ENCODE measurements around the gene NFATC2.
"Not testable (repeated sequence)": the region's sequence is repeated elsewhere in the genome, so short reads cannot be mapped to it uniquely, and the experiment has no call there.

NFATC2 gene

DNA sequence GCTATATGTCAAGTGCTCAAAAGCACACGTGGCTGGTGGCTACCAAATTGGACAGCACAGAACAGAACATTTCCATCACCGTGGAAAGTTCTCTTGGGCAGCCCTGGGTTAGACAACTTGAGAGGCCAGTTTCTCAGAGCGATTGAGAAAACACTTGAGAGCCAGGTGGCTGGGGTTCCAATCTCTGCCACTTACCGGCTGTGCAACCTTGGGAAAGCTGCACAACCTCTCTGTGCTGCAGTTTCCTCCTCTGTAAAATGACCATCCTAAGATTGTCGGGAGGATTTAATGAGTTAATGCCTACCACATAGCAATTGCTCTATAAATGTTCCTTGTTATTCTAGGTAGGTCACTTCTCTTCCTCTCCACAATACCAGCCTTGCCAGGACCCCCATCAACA is 25.1 kb upstream of the NFATC2 start:
- DNase-seq = no peak

DNA sequence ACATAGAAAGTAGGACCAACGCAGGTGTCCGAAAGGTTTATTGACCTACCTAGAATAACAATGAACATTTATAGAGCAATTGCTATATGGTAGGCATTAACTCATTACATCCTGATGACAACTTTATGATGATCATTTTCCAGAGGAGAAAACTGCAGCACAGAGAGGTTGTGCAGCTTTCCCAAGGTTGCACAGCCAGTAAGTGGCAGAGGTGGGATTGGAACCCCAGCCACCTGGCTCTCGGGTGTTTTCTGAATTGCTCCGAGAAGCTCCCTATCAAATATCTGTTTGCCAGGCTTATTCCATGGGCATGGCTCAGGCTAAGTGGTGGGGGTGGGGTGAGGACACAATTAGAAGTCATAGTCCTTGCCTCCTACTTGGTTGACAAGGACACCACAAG is 24.1 kb upstream of the NFATC2 start:
- DNase-seq = no peak

DNA sequence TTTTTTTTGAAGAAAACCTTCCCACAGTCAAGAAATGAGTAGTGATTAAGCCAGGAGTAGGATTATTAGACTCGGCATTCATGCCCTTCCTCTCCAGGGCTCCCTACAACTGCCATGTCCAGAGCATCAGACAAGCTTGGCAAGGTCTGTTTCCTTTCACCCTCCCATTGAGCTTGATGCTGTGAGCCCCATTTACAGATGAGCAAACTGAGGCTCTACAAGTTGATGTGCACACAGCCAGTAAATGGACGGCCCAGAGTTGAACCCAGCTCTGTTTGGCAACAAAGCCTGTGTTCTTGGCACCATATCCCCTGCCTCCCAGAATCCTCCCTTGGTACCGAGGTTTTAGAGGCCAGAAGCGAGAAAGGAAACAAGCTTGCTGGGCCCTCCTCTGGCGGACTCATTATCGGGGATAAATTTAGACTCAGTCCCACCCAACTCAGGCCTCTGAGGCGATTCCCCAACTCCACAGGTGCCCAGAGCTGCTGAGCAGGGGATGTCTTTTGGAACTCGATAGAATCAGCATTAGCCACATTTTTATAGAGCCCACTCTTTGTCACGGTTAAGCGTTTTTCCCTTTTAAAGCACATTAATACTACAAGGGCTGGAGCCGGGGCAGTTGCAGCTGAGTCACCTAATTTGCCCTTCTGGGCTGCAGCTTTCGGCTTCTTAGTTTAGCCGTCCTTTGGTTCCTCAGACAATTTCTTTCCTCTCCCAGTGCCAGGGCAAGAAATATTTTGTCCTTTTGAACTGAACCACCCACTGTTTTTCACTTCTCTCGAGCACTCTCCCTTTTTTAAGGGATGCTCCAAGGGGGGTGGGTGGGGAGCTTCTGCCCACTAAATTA is 23.0 kb upstream of the NFATC2 start:
- DNase-seq = no peak

DNA sequence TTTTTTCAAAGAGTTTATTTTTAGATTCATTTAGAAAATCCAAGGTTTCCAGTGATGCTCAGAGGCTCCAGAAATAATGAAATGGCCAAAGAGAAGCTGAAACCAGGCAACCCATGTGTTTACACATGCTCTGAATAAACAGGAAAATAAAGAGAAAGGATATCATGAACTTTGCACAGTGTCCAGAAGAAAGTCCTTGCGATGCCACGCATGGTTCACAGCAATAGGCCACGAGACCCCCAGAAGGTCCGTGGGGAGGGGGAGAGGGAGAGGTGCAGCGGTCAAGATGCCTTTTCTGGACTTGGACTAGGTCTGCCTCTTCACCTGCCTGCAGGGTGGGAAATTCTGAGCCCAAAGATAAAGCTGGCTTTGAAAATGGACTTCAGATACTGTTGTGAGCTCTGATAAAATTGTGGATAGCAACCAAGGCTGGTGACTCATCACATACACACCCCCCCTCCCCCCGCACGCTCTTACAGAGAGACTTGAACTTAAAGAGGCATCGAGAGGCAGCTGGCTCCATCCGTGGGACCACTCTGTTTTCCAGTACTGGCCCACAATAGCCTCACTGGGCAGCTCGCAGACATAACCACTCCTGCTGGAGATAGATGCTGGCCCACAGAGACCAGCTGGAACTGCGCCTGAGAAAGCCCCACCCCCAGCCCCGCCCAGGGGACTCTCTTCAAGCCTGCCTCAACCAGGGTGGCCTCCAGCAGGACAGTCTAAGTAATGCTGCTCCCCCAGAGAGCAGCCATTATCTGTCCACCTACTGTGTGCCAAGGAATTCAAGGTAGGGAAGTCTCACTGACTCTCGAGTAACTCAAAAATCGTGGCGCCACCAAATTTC is 21.2 kb upstream of the NFATC2 start:
- no peak for DNase-seq

DNA sequence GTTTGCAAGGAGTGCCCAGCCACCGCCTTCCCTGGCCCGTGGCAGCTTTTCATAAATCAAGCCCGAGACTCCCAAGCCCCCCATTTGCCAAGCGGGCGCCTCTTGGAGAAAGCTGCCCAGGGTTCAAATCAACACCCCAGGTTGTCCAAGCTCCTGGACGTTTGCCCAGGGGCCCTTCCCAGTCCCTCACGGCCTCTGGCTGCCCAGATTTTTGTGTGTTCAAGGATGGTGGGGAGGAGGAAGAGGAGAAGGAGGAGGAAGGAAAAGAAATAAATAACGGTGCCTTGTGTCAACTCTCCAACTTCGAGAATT is 20.6 kb upstream of the NFATC2 start:
- DNase-seq = no peak

DNA sequence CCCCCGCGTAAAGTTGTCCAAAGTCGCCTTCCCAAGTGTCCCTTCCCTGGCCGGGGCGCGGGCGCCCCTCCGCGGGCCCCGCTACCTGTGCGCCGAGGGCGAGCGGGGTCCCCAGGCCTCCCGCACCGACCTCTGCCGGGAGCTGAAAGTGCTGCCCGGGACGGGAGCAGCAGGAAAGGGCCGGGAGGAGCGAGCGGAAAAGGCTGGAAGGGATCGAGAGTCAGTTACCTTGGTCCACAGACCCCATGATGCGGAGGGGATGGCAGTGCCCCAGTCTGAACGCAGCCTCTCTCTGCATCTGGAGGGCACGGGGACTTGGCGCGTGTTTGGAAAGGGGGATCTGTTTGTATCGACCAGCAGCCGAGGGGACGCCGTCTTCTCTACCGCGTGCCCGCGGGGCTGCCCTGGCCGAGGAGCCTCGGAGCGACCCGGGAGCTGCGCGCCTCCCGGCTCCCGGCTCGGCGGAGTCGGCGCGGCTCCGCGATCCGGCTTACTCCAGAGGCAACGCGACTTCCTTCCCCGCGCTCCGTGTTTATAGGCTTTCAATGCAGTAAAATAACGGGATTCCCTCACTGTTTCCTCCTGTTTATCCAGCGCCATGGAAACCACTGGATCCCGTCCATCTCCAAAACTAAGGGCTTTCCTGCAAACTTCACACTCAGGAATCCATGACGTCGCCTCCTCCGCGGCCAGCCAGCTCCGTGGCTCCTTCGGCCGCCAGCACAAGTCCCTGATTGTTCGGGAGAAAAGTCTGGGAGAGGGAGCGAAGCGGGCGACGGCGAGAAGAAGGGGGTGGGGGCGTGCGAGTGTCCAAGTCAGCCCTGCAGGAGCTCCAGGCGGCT is 20.0 kb upstream of the NFATC2 start:
- no peak for DNase-seq

DNA sequence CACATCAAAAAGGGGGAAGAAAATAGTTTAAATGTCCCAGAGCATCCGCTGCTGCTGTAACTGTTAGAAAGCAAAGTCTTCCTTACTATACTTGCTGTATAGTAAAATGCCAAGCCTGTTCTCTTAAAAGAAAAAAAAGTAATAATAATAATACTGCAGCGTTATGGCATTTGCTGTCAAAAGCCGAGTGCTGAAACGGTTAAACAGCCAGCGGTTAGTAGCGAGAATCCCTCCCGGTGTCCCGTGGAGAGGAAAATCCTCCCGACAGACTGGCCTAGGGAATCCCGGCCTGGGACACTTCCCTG is 19.5 kb upstream of the NFATC2 start:
- no peak for DNase-seq

DNA sequence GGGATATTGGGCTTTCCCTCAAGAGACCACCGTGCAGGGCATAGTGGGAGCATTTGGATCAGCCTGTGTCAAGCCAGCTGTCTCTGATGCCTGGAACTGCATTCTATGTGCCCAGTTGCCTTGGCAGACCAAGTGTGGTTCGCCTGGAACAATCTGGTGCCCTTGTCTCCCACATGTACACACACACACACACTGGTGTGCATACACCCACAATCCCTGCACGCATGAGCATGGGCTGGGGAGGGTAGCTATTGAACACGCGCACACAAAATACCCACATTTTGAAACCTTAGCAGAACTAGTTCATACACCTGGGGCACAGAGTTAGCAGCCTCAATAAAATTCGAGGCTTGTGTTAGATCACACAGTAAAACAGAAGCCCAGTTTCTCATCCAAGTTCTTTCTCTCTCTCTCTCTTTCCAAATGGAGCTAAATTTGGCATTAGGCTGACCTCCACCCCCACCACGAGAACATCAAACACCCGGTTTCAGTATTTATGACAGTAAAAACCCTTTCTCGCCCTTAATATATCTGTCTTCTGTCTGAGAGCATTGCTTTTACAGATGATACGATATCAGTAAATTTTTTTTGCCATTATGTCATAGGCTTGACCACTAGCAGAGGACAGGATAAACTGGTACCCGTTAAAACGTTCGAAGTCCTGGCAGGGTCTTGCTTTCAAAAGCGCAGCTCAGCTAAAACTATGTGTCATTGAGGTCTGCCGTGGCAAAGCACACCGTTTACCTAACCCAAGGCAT is 18.2 kb upstream of the NFATC2 start:
- DNase-seq = no peak

DNA sequence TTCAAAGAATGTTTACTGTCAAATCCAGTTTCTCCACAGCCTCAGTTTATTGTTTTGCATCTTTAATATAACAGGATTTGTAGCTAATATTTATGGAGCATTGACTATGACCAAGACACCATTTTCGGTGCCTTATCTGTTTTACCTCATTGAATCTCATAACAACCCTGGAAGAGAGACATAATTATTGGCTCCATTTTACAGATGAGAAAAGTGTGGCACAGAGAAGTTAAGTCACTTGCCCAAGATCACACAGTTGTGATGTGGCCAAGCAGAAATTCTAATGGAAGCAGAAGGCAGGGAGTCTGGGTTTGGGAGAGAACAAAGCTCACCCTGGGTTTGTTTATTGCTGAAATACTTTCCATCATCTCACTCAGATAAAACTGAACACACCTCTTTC is 17.5 kb upstream of the NFATC2 start:
- DNase-seq = no peak

DNA sequence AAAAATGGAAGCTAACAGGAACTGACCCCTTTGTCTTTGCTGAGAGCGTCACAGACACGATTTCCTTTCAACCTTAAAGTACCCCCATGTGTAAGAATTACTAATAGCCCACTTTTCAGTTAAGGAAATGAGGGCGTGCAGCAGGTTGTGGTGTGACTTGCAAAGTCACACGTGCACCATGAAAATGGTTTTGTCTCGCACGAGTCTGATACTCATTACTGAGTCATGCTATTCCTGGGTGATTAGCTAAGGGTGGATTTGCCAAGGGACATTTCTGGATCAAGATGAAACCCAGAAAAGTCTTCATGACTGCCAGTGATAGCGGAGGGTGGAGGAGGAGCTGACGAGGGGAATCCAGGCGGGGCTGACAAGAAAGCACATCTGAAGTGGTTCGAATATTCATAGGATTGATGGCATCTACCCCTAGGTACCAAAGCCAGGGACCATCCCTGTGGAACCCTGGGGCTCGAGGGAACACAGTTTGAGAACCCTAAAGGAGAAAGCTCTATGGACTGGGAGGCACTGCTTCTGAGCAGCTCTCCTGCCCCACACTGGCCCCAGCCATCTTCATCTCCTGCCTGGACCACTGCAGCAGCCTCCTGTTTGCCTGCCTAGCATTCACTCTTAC is 12.1 kb upstream of the NFATC2 start:
- DNase-seq = no peak

DNA sequence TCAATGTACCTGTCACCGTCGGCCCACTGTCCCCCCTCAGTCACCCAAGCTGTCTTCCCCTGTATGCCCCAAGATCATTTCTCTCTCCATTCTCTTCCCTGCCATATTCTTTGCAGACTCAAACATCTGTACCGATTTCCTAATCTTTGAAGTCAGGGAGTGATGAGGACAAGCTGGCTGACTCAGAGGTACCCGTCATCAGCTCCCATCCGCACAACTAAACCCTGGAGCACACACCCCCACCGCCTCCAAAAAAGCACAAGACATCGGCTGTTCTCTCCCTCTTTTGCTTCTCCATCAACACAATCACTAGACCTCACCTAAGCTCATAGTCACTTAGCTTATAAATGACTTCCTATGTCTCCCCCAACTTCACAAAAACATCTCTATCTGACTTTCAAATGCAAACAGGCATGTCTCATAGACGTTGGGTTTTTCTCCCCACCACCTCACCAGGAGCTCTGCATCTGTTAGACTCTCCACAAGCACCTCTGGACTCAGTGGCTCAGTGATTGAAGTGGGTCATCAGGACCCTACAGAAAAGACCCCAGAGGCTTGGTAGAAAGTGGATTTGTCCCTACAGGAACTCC is 11.5 kb upstream of the NFATC2 start:
- DNase-seq = no peak

DNA sequence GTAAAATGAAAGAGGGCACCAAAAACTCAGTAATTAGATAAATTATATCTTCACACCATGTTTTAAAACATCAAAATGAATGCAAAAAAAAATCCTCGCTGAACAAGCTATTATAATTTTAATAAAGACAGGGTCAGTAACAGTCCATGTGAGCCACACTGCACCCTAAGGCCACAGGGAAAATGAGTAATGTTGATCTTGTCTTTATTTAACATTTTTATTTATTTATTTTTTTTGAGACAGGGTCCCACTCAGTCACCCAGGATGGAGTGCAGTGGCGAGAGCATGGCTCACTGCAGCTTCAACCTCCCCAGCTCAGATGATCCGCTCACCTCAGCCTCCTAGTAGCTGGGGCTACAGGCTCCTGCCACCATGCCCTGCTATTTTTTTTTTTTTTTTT is 8.7 kb upstream of the NFATC2 start:
- DNase-seq = no peak

DNA sequence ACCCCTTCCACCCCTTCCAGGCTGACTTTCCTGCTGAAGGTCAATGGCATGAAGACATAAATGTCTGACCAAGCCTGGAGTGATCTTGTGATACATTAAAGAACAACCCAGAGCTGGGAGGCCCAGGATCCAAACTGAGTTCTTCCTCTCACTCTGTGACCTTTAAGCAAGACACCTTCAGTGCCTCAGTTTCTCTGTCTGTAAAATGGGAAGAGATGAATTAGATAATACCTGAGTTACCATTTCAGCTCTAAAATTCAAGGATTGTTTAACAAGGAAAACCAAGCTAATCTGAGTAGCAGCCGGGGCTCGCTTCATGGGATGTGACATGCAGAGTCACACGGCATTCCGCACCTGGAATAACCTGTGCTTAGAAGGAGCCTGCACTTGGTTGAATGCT is 7.0 kb upstream of the NFATC2 start:
- no peak for DNase-seq

DNA sequence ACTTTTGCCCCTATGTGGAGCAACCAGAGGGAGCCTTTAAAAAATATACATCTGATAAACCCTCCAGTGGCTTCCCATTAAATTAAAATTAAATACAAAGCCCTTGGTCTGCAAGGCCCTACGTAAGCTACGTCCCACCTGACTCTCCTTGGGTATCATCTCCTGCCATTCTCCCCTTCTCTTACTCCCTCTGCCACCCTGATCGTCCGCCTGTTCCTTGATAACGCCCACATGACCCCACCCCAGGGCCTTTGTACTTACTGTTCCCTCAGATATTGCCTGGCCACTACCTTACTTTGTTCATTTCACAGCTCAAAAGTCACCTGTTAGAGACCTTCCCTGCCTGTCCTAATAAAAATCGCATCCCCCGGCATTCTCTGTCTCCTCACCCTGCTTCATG is 5.4 kb upstream of the NFATC2 start:
- DNase-seq = no peak

DNA sequence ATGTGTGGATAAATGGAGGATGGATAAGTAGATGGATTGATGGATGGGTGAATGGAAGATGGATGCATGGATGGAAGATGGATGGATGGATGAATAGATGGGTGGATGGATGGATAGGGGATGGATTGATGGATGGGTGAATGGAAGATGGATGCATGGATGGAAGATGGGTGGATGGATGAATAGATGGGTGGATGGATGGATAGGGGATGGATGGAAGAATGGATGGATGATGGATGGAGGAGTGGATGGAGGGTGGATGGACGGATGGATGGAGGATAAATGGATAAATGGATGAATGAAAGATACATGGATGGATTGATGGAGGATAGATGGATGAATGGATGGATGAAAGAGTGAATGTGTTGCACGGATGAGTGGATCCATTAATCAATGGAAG is 3.0 kb upstream of the NFATC2 start:
- DNase-seq = no peak

DNA sequence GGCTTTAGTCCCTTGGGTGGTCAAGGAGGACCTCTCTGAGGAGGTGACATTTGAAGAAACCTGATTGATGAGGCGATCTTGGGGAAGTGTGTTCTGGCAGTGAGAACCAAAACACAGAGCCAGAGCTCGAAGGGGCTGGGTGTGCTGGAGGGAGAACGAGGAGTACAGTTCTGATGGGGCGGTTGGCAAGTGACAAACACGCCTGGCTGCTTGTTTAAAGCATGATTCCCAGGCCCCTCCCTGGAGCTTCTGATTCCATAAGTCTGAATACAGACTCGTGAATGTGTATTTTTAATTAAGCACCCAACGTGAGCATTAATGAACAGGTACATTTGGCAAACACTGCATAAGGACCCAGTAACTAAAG is 886 bp upstream of the NFATC2 start:
- no peak for DNase-seq

DNA sequence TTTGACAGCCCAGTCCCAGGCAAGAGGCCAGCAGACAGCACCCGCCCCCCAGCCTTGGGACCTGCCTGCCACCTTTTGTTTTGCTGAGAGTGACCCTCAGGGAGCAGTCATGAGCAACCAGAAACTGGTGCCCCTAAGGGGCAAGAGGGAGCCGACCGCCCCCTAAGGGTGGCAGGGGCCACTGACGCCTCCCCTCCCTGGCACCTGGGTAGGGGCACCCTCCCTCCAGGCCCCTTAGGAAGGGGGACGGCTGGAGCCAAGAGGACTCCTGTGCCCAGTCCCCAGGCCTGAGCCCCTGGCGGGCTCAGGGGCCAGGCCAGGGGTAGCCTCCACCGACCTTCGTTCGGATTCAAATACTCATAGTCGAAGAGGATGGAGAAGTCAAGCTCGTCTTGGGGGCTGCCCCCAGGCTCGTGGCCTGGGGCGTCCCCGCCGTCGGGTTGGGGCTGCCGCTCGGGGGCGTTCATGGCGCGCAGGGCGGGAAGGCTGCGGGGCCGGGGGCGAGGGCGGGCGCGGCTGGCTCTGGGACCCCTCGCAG is 417 bp downstream of the NFATC2 start:
- DNase-seq = peak; percentile 47

DNA sequence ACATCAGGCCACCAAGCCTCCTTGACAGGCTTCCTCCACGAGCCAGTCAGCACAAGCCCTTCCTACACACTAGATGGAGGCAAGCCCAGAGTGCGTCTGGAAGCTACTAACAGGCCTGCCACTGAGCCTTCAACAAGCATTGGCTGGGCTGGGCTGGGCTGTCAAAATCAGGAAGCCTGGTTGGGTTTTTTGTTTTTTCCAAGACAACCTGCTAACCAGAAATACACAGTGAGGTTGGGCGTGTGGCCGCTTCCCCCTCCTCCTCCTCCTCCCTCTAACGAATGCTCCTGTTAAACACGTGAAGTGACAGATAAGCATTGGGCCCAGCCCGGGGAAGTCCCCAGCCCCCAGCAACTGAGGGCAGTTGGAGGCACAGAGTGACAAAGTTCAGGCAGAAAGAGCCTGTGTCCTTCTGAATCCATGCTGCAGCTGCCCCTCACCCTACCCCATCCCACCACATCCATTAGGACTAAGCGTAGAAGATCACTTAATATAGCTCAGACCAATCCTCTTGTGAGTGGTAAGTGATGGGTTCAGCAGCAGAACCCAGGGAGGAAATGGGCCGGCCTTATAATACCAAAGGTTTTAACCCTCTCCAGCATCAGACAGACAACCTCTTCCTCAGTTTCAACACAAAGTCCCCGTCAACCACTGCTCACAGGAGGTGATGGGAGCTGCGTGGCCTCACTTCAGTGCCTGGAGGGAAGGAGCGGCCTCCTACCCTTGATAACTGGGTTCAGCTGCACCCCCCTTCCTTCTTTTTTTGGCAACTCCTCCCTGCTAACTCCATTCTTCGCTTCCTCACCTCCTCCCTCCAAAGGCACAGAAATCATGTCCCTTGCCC is 1.1 kb downstream of the NFATC2 start:
- DNase-seq = peak; percentile 77

DNA sequence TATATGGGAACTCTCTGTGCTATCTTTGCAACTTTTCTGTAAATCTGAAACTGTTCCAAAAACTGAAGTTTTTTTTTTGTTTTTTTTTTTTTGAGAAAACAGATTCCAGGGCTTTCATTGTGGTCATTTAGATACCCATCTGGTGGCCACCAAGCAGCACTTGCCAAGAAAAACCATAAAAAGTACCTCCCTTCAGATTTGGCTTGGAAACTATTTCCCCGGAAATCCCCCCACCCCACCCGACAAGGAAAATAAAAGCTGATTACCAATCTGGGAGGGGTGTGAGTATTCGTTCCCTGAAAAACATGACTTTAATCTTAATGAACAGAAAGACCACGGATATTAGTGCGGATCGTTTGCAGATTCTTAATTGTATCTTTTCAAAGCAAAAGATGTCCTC is 1.9 kb downstream of the NFATC2 start:
- no peak for DNase-seq

DNA sequence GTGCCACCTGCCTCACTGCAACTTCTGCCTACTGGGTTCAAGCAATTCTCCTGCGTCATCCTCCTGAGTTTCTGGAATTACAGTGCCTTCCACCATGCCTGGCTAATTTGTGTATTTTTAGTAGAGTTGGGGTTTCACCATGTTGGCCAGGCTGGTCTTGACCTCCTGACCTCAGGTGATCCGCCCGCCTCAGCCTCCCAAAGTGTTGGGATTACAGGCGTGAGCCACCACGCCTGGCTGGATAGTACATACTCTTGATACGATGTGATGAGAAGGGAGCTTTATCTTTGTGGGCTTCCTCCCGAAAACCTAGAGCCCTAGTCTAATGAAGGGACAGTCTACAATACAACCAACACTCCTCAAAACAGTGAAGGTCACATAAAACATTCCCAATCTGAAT is 2.4 kb downstream of the NFATC2 start:
- DNase-seq = not testable (repeated sequence)

All from effector CD4-positive, alpha-beta T cell (primary cell).